ENCODE results near the gene TPGS1.

TPGS1 gene

DNA sequence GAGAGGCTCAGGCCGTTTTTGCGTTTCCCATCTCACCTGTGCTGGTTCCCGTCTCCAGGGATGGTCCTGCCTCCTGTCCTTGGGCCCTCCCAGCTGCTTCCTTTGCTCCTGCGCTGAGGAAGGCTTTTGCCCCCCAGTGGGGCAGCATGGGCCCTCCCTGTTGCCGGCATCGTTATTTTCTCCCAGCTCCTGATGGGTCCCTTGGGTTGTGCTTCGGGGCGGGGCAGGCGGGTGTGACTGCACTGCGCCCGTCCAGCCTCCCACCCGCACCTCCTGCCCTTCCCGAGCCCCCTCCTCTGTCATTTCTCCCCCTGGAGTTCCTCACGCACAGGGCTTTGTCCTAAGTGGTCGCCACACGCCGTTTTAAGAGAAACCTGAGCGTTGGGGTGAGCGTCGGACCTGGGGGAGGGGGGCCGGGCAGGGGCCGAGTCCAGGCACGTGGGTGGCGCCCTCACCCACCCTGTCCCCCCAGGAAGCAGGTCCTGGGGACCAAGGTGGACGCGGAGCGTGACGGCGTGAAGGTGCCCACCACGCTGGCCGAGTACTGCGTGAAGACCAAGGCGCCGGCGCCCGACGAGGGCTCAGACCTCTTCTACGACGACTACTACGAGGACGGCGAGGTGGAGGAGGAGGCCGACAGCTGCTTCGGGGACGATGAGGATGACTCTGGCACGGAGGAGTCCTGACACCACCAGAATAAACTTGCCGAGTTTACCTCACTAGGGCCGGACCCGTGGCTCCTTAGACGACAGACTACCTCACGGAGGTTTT is 33.8 kb downstream of the TPGS1 start:
- no peak for DNase-seq

DNA sequence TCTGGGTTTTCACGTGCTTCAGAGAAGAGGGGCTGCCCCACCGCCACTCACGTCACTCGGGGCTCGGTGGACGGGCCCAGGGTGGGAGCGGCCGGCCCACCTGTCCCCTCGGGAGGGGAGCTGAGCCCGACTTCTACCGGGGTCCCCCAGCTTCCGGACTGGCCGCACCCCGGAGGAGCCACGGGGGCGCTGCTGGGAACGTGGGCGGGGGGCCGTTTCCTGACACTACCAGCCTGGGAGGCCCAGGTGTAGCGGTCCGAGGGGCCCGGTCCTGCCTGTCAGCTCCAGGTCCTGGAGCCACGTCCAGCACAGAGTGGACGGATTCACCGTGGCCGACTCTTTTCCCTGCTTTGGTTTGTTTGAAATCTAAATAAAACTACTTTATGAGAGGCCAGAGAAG is 34.4 kb downstream of the TPGS1 start:
- no peak for DNase-seq

DNA sequence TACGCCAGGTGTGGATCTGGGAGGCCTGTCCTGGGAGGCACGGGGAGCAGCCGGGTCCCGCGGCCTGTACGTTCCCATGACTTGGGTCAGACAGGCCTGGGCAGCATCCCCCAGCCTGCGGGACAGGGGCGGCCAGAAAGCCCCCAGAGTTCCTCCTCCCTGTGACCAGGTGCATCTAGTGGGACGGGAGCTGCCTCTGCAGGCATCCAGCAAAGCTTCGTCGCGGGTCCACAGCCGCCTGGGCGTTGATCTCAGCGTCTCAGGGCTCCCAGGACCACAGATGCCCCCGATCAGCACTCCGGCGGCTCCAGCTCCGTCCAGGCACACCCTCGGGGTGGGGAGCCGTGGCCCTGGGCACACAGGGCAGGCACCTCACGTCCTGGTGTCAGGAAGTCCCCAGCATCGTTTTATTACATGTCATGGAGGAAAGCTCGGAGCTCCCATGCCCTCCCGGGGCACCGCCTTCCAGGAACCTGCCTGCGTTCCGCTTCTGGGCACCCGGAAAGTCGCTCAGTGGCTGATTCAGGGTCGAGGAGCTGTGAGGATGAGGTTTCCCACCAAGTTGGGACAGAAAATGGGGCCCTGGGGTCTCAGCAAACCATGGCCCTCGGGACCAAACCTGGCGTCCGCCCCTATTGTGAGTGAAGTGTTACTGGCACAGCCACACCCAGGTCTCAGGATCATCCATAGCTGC is 35.0 kb downstream of the TPGS1 start:
- DNase-seq, result no peak

DNA sequence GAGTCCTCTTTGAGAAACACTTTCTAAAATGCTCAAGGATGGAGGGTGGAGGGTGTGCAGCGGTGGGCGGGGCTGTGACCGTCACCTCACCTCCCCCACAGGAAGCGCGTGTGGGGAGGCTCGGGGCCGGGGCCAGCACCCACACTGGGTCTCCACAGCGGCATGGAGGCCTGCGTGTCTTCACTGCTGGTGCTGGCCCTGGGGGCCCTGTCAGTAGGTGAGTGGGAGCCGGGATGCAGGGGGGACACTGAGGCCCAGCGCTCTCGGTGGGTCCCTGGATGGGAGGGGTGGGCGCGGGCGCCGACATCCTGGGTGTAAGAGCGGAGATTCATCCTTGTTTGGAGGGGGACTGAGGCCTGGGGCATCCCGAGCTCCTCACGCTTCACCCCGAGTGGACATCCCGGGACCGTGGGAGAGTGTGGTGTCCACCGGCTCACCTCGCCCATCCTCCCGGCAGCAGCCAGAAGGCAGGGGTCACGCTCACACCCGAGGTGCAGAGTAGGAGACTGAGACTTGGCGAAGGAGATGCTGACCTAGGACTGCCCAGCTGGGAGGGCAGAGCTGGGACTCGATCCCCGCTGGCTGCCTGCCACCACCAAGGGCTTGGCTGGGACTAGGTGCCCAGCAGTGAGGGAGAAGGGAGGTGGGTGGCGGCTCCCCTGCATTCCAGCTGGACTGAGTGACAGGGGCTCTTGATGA is 36.8 kb downstream of the TPGS1 start, which contains the start of gene GZMM:
Gene GZMM (plus strand): TSS at position 144 of the 699 bp plus-strand sequence. CDS start 19 bp downstream, at position 163.
- DNase-seq, result peak; percentile 51 to 80 (median 70)

DNA sequence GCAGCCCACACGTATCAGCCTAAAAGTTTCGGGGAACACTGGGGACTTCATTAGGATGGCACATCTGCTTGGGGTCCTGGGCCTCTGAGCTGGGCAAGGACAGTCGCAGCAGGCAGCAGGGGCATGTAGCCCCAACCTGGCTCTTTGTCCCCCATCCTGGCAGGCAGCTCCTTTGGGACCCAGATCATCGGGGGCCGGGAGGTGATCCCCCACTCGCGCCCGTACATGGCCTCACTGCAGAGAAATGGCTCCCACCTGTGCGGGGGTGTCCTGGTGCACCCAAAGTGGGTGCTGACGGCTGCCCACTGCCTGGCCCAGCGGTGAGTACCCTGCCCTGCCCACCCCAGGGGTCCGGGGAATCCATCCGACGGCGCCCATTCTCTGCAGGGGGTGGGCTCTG is 39.8 kb downstream of the TPGS1 start:
- DNase-seq, result no peak

DNA sequence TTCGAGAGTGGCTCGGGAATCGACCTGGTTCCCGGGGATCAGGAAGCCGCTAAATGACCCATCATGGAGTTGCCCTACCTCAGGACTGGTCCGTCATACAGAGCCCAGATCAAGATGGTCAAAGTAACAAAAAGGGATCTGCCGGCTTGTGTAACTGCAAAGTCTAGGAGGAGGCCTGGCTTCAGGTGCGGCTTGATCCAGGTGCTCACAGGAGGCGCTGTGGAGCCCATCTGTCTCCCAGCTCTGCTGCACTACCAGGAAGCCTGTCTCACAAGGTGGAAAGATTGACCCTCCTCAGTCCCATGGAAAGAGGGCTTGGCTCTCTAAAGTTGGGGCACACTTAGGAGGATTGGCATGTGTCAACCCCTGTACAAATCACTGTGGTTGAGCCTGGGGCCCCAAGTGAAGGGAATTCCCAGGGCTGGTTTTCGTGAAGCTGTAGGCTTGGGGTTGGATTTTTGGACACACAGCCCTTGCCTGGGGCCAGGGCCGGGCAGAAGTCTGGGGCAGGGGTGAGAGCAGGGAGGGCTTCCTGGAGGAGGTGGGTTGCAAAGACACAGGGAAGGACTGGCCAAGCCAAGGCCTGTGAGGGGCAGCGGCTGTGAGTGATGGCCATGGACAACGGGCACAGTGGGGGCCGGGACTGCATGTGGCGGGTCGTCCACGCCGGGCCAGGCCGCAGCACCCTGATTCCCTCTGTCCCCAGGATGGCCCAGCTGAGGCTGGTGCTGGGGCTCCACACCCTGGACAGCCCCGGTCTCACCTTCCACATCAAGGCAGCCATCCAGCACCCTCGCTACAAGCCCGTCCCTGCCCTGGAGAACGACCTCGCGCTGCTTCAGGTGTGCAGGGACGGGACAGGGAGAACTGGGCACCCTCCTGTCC is 40.8 kb downstream of the TPGS1 start:
- no peak for DNase-seq

DNA sequence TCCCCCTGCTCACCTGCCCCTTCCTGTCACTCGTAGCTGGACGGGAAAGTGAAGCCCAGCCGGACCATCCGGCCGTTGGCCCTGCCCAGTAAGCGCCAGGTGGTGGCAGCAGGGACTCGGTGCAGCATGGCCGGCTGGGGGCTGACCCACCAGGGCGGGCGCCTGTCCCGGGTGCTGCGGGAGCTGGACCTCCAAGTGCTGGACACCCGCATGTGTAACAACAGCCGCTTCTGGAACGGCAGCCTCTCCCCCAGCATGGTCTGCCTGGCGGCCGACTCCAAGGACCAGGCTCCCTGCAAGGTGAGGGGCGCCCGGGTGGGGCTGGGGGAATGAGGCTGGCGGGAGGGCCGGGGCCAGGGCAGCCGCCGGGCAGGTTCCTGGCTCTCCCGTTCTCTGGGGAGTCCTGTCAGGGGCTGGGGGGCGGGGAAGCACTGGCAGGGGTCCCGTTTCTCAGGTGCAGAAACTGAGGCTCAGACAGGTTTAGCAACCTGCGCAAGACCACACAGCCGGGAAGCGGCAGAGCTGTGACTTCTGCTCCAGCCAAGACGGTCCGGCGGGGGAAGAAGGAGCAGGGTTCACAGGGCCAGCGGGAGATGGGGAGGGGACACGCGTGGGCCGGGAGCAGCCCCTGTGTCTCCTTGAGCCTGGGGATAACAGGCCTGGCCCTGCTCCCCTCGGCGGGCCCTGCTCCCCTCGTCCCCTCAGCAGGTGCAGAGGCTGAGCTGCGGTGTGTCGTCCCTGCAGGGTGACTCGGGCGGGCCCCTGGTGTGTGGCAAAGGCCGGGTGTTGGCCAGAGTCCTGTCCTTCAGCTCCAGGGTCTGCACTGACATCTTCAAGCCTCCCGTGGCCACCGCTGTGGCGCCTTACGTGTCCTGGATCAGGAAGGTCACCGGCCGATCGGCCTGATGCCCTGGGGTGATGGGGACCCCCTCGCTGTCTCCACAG is 41.9 kb downstream of the TPGS1 start:
- no peak for DNase-seq

DNA sequence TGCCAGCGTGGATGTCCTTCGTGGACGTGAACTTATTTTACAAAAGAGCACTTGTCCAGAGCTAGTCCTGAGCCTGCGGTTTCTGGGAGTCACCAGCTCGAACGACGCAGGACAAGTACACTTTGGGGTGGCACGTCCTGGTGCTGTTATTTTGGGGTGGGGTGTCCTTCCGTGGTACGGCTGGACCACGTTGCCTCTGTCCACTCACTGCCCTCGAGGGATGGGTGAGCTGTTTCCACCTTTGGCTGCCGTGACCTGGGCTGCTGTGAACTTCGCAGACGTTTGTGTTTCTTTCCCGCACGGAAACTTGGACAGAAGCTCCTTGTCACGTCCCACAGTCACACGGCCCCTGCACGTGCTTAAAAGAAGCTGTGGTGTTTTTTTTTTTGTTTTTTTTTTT is 47.5 kb downstream of the TPGS1 start:
- no peak for DNase-seq

DNA sequence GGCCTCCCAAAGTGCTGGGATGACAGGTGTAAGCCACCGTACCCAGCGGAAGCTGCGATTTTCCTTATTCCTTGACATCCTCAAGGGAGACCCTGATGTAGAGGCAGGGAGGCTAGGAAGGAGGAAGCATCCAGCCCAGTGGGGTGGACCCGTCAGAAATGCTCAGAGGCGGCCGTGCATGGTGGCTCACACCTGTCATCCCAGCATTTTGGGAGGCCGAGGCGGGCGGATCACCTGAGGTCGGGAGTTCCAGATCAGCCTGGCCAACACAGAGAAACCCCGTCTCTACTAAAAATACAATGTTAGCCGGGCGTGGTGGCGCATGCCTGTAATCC is 48.1 kb downstream of the TPGS1 start:
- no peak for DNase-seq

DNA sequence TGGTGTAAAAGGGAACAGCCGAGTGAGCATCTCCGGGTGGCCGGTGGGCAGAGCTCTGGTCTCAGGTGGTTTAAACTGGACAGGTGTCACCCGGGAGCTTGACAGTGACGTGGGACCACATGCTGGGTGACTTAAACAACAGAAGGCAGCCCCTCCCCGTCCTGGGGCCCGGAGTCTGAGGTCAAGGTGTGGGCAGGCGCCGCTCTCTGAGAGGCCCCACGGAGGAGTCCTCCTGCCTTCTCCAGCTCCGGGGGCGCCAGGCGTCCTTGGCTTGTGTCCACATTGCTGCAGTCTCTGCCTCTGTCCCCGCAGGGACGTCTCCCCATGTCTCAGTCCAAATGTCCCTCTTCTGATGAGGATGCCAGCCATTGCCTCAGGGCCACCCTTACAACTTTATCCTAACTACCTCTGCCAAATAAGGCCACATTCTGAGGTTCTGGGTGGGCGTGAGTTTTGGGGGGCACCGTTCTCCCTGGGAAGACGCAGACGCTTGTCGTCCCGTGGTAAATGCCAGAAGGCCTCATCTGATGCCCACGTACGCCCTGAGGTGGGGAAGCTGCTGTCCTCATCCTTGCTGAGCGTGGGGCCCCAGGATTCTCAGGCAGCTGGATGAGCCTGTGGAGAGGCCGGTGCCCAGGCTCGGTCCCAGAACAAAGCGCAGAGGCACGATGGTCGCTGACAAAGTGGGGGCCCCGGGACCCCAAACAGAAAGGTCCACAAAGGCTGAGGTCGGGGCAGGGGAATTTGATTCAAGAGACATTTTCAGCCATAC is 49.5 kb downstream of the TPGS1 start:
- DNase-seq, result no peak

DNA sequence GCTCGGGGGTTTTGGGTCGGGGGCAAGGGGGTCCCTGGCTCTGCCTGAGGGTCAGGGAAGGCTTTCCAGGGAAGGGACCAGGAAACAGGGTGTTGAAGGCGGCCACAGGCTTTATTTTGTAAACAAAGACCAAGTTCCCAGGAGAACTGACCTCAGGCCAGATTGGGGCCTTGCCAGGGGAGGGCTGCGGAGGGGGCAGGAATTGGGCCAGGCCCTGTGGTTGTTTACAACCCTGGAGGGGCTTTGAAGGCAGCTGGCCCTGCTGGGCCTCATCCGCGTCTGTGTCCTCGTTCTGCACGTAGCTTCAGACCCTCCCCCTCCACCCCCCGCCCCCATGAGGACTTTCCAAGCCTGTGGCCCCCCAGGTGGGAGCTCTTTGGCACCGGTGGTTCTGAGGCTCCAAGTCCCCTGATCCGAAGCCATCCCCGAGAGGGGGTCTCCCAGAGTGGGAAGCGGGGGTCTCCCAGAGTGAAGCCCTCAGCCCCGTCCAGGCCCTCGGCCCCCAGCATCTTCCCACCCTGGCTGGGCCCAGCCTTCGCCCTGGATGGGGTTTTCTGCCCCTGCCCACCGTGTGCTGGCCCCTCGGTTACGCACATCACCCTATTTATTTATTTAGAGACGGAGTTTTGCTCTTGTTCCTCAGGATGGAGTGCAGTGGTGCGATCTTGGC is 51.6 kb downstream of the TPGS1 start:
- no peak for DNase-seq

DNA sequence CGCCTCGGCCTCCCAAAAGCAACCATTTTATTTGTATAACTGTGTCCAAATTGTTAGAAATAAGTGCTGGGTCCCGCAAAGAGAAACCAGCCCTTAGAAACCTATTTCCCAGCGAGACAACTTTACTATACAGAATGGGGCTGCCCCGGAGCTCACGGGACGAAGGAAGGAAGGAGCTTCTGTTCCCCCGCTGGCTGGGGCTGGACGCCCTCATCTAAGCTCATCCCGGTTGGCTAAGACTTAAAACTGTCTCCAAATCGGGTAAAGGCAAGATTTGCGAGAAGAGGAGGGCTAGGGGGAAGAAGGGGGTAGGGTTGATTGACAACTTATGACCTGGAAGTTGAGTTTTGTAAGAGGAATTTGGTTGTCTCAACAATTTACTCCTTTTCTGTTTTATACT is 52.8 kb downstream of the TPGS1 start:
- DNase-seq, result no peak

DNA sequence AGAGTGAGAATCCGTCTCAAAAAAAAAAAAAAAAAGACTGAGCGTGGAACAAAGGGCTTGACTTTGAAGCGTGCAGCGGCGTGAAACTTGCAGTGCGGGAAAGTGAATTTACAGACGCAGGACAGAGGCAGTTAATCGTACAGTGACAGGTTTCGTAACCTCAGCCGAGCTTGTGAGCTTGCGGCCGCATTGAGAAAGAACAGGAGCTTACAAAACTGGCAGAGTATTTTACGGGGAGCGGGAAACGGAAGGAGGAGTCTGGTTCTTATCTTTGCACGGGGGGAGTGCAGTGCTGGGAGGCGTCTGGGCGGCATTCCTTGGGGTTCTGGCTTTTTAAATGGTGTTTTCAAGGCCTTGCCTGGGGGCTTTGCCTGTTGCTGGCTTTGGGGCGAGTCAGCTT is 59.1 kb downstream of the TPGS1 start:
- no peak for DNase-seq

DNA sequence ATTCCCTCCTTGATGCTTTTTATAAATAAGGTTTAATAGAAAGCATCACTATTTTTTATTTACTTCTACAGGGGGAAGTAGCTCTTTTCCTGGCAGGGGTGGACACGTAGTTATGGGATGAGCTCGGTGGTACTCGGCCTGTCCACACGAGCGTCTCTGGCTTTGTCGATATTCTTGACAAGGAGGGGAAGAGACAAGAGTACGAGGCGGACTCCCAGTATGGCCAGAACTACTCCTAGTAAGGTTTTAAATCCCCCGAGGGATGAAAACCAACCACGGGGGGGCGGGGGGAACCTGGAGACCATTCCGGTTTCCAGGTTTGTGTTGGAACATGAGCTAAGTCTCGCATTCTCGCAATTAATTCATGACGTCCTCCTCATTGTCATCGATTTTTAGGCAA is 59.5 kb downstream of the TPGS1 start:
- DNase-seq, result no peak

DNA sequence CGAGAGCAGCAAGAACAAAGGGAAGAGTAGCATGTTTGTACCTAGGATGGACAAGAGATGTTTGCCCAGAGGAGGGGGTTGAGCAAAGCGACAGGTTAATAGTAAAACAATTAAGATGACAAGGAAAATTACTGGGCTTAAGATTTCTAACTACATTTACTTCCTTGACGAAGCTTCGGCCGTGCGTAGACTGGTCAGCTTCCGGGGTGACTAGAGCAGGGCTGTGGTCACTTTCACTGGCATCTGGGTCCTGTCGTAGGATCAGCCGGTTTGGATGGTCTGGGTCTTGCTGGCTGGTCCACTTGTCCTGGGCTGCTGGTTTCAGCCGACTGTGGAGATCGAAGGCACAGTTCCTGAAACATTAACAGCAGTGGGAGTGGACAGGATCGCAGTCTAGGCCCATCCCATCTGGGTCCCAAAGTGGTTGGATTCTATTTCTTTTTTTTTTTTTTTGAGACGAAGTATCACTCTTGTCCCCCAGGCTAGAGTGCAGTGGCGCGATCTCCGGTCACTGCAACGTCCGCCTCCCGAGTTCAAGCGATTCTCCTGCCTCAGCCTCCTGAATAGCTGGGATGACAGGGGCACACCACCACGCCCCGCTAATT is 60.1 kb downstream of the TPGS1 start:
- no peak for DNase-seq

Data from T-helper 1 cell (primary cell).